GM18505 (cell line): ENCODE data around the gene JMJD1C.
"Not testable (repeated sequence)": the region's sequence is repeated elsewhere in the genome, so short reads cannot be mapped to it uniquely, and the experiment has no call there.

Experiments used
- ATAC-seq: cut with Tn5 transposase; IDR thresholded peaks from one replicate; pipeline ENCODE4 v1.9.1; 2021; ENCODE audit not compliant: unreplicated experiment
- POLR2A ChIP-seq: IDR thresholded peaks from 4 replicates; pipeline ENCODE4 v1.6.1; 2011; ENCODE audit warnings: borderline replicate concordance; ENCODE audit not compliant: insufficient read depth, insufficient read length; ENCODE audit errors: extremely low read depth

JMJD1C gene

DNA sequence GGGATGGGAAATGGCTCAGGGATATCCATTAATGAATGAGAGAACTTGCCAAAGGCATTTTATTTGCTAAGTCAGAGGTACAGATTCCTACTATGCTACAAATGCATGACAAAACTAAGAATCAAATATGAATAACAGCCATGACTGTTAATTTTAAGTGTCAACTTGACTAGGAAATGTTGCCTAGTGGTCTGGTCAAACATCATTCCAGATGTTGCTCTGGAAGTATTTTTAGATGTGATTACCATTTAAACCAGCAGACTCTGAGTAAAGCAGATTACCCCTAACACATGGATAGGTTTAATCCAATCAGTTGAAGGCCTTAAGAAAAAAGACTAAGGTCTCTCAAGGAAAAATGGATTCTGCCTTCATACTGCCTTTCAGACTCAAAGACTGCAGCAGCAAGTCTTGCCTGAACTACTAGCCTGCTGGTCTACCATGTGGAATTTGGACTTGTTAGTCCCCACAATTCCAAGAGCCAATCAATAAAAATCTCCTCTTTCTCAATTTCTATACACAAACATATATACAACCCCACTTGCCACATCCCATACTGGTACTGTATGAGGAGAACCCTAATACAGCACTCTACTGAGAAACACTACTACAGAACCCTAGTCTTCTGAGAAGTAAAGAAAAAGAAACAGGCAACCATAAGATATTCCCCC is 213.5 kb downstream of the JMJD1C start:
- no peak for ATAC-seq

DNA sequence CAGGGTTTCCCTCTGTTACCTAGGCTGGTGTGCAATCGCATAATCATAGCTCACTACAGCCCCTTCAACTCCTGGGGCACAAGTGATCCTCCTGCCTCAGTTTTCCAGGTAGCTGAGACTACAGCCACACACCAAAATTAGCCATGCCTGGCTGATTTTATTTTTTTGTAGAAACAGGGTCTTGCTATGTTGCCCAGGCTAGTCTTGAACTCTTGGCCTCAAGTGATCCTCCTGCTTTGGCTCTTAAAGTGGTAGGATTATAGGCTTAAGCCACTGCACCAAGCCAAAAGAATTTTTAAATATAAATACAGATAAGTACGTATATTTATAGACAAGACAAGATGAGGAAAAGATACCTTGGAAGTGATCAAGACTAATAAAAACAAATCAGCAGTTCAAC is 215.7 kb downstream of the JMJD1C start:
- ATAC-seq: no peak
- TF ChIP-seq POLR2A: no peak

More for the DNA sequence above, 213.5 kb downstream of the JMJD1C start:
- TF ChIP-seq POLR2A: no peak

DNA sequence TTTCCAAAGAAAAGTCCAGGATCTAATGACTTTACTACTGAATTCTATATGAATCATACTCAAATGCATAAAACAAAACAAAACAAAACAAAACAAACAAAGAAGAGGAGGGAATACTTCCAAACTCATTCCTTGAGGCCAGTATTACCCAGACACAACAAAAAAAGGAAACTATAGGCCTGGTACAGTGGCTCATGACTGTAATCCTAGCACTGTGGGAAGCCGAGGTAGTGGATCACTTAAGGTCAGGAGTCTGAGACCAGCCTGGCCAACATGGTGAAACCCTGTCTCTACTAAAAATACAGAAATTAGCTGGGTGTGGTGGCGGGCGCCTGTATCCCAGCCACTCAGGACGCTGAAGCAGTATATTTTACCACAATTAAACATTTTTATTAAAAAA is 218.0 kb downstream of the JMJD1C start:
- ATAC-seq: no peak
- no peak for TF ChIP-seq POLR2A

DNA sequence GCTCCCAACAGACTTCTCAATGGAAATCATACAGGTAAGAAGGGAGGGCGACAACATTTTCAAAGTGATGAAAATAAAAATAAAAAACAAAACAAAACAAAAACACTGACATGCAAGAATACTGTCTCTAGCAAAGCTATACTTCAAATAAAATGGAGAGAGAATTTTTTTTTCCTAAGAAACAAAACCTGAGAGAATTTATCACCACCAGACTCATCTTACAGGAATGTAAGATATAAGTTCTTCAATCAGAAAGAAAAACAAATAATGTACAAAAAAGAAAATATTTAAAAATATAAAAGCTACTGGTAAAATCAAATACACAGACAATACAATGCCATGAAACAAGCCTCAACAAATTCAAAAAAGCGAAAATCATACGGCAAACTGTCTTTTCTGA is 219.4 kb downstream of the JMJD1C start:
- TF ChIP-seq POLR2A: no peak
- ATAC-seq: no peak

DNA sequence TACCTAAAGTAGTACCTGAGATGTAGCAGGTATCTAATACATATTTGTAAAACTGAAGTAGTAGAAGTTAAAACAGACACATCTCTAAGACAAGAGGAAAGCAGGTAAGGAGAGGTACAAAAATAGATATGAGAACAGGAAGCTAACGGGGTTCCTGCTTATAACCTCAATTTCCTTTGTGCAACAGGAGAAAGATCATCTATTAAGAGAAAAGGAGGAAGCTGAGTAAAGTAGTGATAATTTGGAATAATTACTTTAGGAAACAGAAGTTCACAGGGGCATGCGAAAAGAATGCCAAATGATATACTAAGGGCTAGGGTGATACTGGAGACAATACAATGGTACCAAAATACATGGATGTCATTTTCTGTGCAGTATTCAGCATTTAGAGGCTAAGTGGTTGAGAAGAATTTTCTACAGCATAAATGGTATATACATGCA is 223.9 kb downstream of the JMJD1C start:
- TF ChIP-seq POLR2A: no peak

DNA sequence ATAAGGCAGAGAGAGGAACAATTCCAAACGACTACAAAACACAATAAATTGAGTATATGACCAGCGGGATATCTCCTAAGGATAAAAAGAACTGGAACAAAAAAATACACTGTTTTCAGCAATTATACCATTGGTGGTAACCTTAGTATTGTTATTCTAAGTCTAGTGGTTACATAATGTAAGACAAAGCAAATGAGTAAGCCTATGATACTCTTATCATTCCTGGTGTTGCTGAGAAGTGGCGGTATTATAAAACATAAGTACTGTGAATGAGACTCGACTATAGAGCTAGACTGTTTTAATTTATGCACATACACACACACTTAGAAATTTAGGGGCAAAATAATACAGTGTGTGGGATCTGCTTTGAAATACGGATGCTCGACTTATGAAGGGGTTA is 225.0 kb downstream of the JMJD1C start:
- TF ChIP-seq POLR2A: no peak
- no peak for ATAC-seq

More for the DNA sequence above, 223.9 kb downstream of the JMJD1C start:
- no peak for ATAC-seq

DNA sequence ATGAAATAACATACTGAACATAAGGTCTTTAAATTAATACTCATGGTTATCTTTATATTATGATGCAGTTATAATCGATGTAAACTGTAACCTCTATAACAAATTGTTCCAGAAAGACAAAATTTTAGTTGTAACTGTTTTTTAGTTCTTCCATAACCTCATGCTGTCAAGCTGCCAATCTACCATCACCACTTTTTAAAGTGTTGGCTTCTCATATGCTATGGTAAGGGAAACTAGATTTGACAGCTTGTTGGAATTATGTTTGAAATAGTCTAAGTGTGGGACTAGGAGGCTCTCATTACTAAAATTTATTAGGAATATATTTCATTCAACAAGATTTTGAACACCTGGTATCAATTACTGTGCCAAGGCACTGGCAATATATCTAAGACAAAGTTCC is 227.3 kb downstream of the JMJD1C start:
- no peak for ATAC-seq
- no peak for TF ChIP-seq POLR2A

DNA sequence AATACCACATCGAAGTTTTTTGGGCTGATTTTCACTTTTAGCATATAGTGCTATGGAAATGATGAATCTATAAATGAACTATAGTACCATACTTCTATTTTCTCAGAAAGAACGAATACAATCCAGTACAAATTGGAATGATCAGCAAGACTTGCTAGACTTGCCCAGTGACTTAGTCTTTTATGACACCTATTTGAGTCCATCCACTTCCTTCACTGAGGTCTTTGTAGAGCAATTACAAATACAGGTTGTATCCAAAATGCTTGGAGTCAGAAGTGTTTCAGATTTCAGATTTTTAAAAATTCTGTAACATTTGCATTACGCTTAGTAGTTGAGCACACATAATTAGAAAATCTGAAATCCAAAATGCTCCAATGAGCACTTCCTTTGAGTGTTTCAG is 228.4 kb downstream of the JMJD1C start:
- ATAC-seq: no peak
- no peak for TF ChIP-seq POLR2A

DNA sequence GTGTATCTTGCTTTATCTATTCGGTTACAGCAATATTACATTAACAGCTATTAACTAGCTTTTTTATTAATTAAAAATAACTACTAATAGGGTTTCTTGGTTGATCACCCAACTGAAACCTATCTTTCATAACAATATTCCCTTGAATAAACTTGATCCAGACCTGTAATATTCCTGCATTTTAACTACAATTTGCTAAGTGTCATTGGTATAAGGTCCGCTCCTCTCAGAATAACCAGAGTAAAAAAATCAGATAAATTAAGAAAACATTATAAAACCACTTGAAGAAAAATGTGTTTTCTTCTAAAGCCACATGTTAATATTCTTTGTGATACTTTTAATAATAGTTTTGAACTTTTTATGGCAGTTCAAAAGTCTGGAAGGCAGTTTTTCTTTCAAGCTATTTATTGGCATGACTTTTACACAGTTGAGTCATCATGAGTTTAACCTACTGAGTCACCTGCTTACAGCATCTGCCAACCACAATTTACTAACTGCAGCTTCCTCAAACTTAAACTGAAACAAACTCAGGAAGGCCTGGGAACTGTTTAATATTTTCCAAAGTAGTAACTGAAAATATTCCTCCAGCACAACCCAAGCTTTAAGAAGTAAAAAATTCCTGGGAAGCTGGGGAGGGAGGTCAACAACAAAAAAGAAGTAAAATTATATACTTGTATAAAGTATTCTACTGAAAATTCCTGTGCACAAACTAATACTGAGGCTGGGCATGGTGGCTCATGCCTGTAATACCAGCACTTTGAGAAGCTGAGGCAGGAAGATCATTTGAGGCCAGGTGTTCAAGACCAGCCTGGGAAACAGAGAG is 229.5 kb downstream of the JMJD1C start:
- no peak for TF ChIP-seq POLR2A
- peak; percentile 92 for ATAC-seq

DNA sequence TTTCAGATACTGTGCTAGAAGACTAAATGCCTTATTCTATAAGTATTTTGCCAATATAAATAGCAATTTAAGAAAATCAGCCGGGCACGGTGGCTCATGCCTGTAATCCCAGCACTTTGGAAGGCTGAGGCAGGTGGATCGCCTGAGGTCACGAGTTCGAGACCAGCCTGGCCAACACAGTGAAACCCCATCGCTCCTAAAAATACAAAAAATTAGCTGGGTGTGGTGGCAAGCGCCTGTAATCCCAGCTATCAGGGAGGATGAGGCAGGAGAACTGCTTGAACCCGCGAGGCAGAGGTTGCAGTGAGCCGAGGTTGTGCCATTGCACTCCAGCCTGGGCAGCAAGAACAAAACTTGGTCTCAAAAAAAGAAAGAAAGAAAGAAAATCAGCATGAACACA is 230.6 kb downstream of the JMJD1C start:
- ATAC-seq: not testable (repeated sequence)

DNA sequence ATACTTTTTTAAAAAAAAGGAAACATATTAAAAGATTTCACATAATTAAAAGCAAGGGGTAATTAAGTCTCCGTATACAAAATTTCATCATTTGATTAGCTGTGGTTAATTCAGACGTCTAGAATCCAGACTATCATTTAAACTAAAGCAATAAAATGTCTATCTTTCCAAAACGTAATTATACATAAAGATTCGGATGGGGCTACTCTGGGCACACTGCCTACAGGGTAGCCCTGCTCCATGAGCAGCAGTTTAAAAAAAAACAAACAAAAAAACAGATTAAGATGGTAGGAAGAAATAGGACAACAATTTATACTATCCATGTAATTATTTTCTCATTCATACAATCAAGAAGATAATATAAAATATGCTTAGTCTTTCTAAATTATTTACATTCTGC is 236.6 kb downstream of the JMJD1C start:
- no peak for ATAC-seq
- no peak for TF ChIP-seq POLR2A

DNA sequence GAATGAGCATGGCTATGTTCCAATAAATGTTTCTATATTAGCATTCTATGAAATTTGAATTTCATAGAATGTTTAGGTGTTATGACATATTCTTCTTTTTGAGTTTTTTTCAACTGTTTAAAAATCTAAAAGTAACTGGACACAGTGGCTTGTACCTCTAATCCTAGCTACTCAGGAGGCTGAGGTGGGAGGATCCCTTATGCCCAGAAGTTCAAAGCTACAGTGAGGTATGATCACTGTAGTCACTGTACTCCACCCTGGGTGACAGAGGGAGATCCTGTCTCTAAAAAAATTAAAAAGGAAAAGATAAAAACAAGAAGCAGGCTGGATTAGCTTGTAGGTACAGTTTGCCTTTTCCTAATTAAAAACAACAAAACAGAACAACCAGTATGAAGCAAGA is 237.5 kb downstream of the JMJD1C start:
- no peak for ATAC-seq
- no peak for TF ChIP-seq POLR2A

DNA sequence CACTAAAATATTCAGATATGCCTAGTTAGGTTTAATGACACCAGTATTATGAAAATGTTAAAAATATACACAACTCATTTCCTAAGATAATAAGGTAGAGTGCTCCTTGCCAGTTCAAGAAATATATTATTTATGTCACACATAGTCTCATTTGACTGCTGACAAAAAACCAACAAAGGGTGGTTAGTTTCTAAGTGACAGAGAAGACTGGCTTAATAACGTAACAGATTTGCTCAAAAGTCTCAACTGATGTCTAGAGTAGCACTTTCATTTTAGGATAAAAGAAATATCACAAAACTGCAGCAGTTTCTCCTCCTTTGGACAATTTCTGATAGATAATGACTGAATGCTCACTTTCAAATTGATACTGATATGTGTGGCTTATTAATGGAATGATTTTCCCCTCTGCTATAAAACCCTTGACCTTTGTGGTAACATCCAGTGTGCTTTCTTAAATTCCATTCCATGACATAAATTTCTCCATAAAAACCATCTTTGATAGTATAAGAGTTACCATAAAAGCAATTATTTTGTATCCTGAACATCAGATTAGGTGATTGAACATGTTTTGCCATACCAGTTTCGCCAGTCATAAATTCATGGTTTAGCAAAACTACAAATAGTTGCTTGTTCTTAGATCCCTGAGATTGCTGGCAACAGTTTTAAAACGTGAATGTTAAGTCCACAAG is 238.4 kb downstream of the JMJD1C start:
- no peak for ATAC-seq
- no peak for TF ChIP-seq POLR2A

DNA sequence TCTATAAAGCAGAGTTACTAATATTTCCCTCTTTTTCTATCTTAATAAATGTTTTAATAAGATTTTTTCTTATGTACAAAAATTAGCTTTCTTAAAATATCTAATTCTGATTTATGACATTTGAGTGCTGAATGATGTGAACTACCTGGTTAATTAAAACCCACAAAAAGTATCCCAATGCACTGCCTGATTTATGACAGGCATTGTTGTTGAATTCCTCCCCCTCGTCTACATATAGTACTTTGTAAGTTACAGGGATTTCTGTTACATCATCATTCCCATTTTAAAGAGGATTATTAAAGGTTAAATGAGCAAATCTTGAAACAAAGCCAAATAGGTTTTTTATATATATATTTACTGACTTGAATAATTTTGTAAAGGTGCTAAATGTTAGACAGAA is 241.5 kb downstream of the JMJD1C start:
- TF ChIP-seq POLR2A: no peak
- no peak for ATAC-seq
